Pancreas (tissue), 10 donors: Measurements from ENCODE around the gene TUBA1A. TPM values are rescaled to one million over a fixed set of nuclear protein-coding genes. Genes with fewer than 3 reads are reported as not detected.

Experiments
- ATAC-seq, 4 donors: fragments of 200-7000 bp; cut with Tn5 transposase; one replicate each; pipeline versions ENCODE4 v1.8.0 to v1.9.1; 2020; ENCODE audit warnings: mild to moderate bottlenecking in 4 of 4, moderate library complexity in 4 of 4
- DNase-seq, 6 donors: peaks; one replicate each; pipeline ENCODE4 v3.0.0-alpha.2; 2020
- FAIRE-seq: peaks from 2 replicates; lab custom pipeline; 2012; peaks lifted over from hg19 to GRCh38; lab: Jason Lieb, UNC
- H3K27ac ChIP-seq, 4 donors: fragments of 200-600 bp; sonication (generic); 1 replicate in 3 of 4; 2 replicates in 1 of 4; pipeline versions ENCODE4 v1.5.0 to v1.8.0; 2020
- H3K27me3 ChIP-seq, 4 donors: fragments of 200-600 bp; one replicate each; pipeline ENCODE4 v1.8.0; 2021
- H3K36me3 ChIP-seq, 3 donors: fragments of 200-600 bp; sonication (generic) in 1 of 3; one replicate each; pipeline versions ENCODE4 v1.5.0 to v1.8.0; 2020 to 2021
- H3K4me1 ChIP-seq, 3 donors: fragments of 200-600 bp; one replicate each; pipeline ENCODE4 v1.8.0; 2021
- H3K4me3 ChIP-seq, 4 donors: fragments of 200-600 bp; sonication (generic) in 2 of 4; one replicate each; pipeline versions ENCODE4 v1.5.0 to v1.8.0; 2020 to 2021
- H3K9me3 ChIP-seq, 4 donors: fragments of 200-600 bp; one replicate each; pipeline ENCODE4 v1.8.0; 2021
- CTCF ChIP-seq, 4 donors: fragments of 200-600 bp; sonication (generic) in 3 of 4; IDR thresholded peaks; one replicate each; pipeline versions ENCODE4 v1.5.0 to v1.8.0; 2021; ENCODE audit warnings: antibody characterized with exemption in 4 of 4
- WGBS, 2 donors: extraction: QIAGEN DNeasy Blood & Tissue Kit; methylation state at CpG; one replicate each; pipeline ENCODE4 v1.1.7; 2013; 5-methylcytosine and 5-hydroxymethylcytosine counted together
- intact Hi-C, 3 donors: fragments of 100-400 bp; cut with DNase I; formaldehyde crosslinking; loops; one replicate each; pipeline versions ENCODE4 v1.11.1 to v1.14.2; 2022
- polyA plus RNA-seq, 2 donors: library from polyadenylated mRNA; stranded (reverse); fragments of 200-250 nt; gene quantifications; one replicate each; pipeline ENCODE4 v1.2.3, GENCODE V29; 2013
- total RNA-seq, 6 donors: library from RNA; stranded (reverse); fragmentation: NEBNext Ultra II Directional in 4 of 6; extraction: Animal tissue kit (Norgen Biotek cat#: 25700) in 4 of 6; gene quantifications; one replicate each; pipeline versions ENCODE4 v1.2.1 to v1.2.4, GENCODE V29; 2021 to 2023
- donor health status: healthy with polysubstance abuse.
- donor health status: DM: no; HTN: no; CAD: no; lungs with moderate emphysema.
- donor health status: DM: no; HTN: no; CAD: no.
- donor health status: control.
- donor health status: control.
- donor health status: Bipolar disorder and iron deficiency.
- donor health status: DM: yes; HTN: yes; CAD: no.
- donor health status: DM: no; HTN: no; CAD: no.
- donor health status: DM: no; HTN: no; CAD: no.
- donor health status: DM: yes; HTN: yes; CAD: no.

Gene TUBA1A
- total and polyA plus RNA-seq, 8 donors, result 9.1 to 93.8 (median 28.3) TPM

GRCh38 chr12:49227713-49228112 lies 38.8 kb upstream of the TUBA1A start:
- DNase-seq (no peak), ATAC-seq (no peak), FAIRE-seq (no peak)
- no peaks in the 10 kb centered on the region for H3K9me3 ChIP-seq
- H3K36me3 ChIP-seq, result no peaks in the 10 kb centered on the region
- H3K27ac ChIP-seq, result no peak overlapping the region
- peaks cover 0 to 3% (median 0%) of the 10 kb centered on the region in 3 donors for H3K4me1 ChIP-seq
- intact Hi-C loops, result no loop called here
- H3K4me3 ChIP-seq, result no peak overlapping the region
- no peak for TF ChIP-seq CTCF (IDR thresholded peaks at IDR 0.05)
- 87 to 92% methylated on average over 3 of the region's 3 CpGs for WGBS, 2 donors
- no peaks in the 10 kb centered on the region for H3K27me3 ChIP-seq

GRCh38 chr12:49225576-49226166 lies 36.8 kb upstream of the TUBA1A start:
- no peaks in the 10 kb centered on the region for H3K36me3 ChIP-seq
- H3K4me3 ChIP-seq, result no peak overlapping the region
- DNase-seq (no peak), ATAC-seq (no peak), FAIRE-seq (no peak)
- no peak for TF ChIP-seq CTCF (IDR thresholded peaks at IDR 0.05)
- intact Hi-C loops, result no loop called here
- H3K4me1 ChIP-seq, result no peaks in the 10 kb centered on the region
- no peak overlapping the region for H3K27ac ChIP-seq
- no peaks in the 10 kb centered on the region for H3K27me3 ChIP-seq
- H3K9me3 ChIP-seq, result no peaks in the 10 kb centered on the region
- WGBS, 2 donors, result 76 to 77% methylated on average over 7 of the region's 7 CpGs

GRCh38 chr12:49223590-49224369 lies 34.9 kb upstream of the TUBA1A start:
- H3K27me3 ChIP-seq, result no peaks in the 10 kb centered on the region

GRCh38 chr12:49223122-49223521 lies 34.2 kb upstream of the TUBA1A start:
- no peaks in the 10 kb centered on the region for H3K27me3 ChIP-seq
- H3K9me3 ChIP-seq, result no peaks in the 10 kb centered on the region
- intact Hi-C loops, result no loop called here
- peak overlapping the region in 3 of 4 donors; percentile 13 to 75 (median 56) for H3K27ac ChIP-seq
- FAIRE-seq (no peak), ATAC-seq (no peak), DNase-seq (no peak)
- no peak overlapping the region for H3K4me3 ChIP-seq
- 87 to 90% methylated on average over 1 of the region's 1 CpG for WGBS, 2 donors
- no peaks in the 10 kb centered on the region for H3K4me1 ChIP-seq
- TF ChIP-seq CTCF (IDR thresholded peaks at IDR 0.05), result no peak
- H3K36me3 ChIP-seq, result no peaks in the 10 kb centered on the region

More at GRCh38 chr12:49223590-49224369, 34.9 kb upstream of the TUBA1A start:
- DNase-seq (no peak), ATAC-seq (no peak), FAIRE-seq (no peak)
- no peaks in the 10 kb centered on the region for H3K4me1 ChIP-seq
- H3K4me3 ChIP-seq, result no peak overlapping the region
- intact Hi-C loops, result no loop called here
- no peaks in the 10 kb centered on the region for H3K9me3 ChIP-seq
- 76% methylated on average over 3 of the region's 3 CpGs for WGBS, 2 donors
- peak overlapping the region in 2 of 4 donors; percentile 56 to 75 for H3K27ac ChIP-seq
- no peak for TF ChIP-seq CTCF (IDR thresholded peaks at IDR 0.05)
- H3K36me3 ChIP-seq, result no peaks in the 10 kb centered on the region

- 69 to 80% methylated on average over 4 of the region's 4 CpGs for WGBS, 2 donors
- no peak overlapping the region for H3K27ac ChIP-seq
- DNase-seq (no peak), FAIRE-seq (no peak), ATAC-seq (no peak)
- no peaks in the 10 kb centered on the region for H3K4me1 ChIP-seq
- H3K9me3 ChIP-seq, result no peaks in the 10 kb centered on the region
- H3K27me3 ChIP-seq, result no peaks in the 10 kb centered on the region
- intact Hi-C loops, result no loop called here
- no peak for TF ChIP-seq CTCF (IDR thresholded peaks at IDR 0.05)
- no peaks in the 10 kb centered on the region for H3K36me3 ChIP-seq
- no peak overlapping the region for H3K4me3 ChIP-seq
These were observed 32.1 kb upstream of the TUBA1A start for GRCh38 chr12:49220972-49221371.
